HG03571 (cell line): Measurements from ENCODE around the gene FAM110A.
"Not testable (repeated sequence)": the region's sequence is repeated elsewhere in the genome, so short reads cannot be mapped to it uniquely, and the experiment has no call there.

ENCODE experiments used
- ATAC-seq: cut with Tn5 transposase; IDR thresholded peaks from one replicate; pipeline ENCODE4 v1.9.1; 2021; ENCODE audit not compliant: unreplicated experiment

FAM110A gene

GRCh38 chr20:822651-823573, 10.6 kb upstream of the FAM110A start:
- ATAC-seq, result no peak

- ATAC-seq, result no peak
These were observed 10.0 kb upstream of the FAM110A start for GRCh38 chr20:823574-823902.

DNA sequence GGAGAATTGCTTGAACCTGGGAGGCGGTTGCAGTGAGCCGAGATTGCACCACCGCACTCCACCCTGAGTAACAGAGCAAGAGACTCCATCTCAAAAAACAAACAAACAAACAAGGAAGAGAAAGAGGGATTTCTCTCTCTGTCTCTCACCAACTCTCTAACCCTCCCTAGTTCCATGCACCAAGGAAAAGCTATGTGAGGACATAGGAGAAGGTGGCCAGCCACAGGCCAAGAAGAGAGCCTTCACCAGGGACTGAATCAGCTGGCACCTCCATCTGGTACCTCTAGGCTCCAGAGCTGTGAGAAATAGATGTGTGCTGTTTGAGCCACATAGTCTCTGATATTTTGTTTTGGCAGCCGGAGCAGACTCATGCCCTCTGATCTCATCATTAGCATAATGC, 9.0 kb upstream of the FAM110A start:
- no peak for ATAC-seq

GRCh38 chr20:824916-825315, 8.6 kb upstream of the FAM110A start:
- no peak for ATAC-seq

- ATAC-seq, result no peak
These were observed 7.6 kb upstream of the FAM110A start for GRCh38 chr20:825710-826421.

DNA sequence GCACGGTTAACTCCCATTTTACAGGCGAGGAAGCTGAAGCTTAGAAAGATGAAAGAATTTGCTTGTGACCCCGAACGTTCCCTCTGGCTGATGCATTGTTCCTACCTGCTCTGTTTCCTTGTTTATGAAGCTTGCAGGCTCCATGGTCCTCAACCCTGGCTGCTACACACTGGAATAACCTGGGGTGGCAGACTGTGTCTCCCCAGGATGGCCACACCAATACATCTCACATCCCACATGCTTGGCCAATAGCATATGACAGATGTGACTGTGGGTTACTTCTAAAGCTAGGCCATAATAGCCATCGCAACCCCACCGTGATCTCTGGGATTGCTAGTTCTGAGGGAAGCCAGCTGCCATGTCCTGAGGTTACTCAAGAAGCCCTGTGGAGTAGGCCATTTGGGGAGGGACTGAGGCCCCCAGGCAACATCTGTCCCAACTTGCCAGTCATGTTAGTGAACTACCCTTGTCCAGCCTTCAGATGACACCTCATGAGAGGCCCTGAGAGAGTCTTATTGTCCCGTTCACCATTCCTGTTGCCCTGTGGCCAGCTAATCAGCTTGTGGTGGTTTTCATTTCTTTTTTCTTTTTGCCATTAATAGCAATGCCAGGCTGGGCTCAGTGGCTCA, 6.7 kb upstream of the FAM110A start:
- ATAC-seq, result no peak

- not testable (repeated sequence) for ATAC-seq
These were observed 5.5 kb upstream of the FAM110A start for GRCh38 chr20:827981-828380.

DNA sequence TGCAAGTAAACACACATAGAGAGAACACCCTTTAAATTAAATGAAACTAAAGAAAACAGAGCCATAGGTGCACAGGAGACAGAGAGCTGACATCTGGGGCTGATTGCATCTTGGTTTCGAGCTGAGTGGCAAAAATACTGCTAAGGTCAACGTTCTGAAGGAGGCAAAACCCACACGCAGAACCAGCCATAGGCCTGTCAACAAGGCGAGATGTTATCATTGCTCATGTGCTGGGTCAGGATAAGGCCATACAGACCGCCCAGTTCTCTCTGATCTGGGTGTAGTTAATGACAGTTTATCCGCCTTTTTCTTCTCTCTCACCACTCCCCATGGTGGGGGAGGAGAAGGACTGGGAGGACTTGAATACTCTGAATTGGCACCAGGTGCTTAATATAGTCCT, 4.5 kb upstream of the FAM110A start:
- no peak for ATAC-seq

GRCh38 chr20:829551-829950, 4.0 kb upstream of the FAM110A start:
- ATAC-seq, result no peak

DNA sequence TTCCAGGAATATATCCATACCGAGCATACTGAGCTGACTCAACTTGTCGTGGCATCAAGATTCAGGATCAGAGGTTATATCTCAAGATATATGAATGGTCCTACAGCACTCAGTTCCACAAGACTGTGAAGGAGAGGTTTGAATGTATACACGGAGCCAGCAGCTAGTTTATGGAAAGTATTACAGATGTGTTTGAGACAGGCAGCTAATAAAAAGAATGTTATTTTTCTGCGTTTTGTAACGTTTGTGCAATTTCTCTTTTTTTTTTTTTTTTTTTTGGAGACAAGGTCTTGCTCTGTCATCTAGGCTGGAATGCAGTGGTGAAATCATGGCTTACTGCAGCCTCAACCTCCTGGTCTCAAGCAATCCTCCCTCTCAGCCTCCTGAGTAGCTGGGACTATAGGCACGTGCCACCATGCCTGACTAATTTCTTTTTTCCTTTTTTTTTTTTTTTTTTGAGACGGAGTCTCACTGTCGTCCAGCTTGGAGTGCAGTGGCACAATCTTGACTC, 3.4 kb upstream of the FAM110A start:
- ATAC-seq, result no peak

DNA sequence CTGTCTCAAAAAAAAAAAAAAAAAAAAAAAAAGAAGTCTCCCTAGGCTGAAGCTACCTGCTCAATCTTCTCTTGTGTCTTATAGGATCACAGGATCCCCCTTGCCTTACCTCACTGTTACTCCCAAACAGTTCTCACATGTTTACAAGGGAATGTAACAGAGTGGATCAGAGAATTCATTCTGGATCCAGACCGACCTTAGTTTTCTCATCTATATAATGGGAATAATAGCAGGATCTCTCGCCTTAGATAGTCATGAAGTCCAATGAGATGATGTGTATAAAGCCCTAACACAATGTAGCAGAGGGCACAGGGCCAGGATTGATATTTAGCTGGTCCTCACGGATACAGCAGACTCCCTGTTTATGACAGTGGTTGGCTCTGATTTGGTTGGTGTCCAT, 2.3 kb upstream of the FAM110A start:
- no peak for ATAC-seq

GRCh38 chr20:831956-832355, 1.6 kb upstream of the FAM110A start:
- ATAC-seq, result no peak

DNA sequence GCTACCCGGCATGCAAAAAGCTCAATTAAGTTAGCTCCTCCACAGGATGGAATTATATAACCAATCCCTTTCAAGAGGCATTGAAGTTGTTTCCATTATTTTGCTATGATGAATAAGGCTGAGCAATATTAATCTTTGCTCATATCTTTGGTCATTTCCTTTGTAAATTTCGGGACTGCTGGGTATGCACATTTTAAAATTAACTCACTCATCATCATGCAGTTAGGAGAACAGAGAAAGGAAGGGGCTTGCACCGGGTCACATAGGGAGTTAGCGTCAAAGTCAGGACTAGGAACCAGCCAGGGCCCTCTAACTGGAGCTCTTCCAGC, 430 bp upstream of the FAM110A start:
- no peak for ATAC-seq

GRCh38 chr20:834151-834746, 734 bp downstream of the FAM110A start:
- ATAC-seq, result no peak

GRCh38 chr20:835608-836045, 2.1 kb downstream of the FAM110A start:
- no peak for ATAC-seq

DNA sequence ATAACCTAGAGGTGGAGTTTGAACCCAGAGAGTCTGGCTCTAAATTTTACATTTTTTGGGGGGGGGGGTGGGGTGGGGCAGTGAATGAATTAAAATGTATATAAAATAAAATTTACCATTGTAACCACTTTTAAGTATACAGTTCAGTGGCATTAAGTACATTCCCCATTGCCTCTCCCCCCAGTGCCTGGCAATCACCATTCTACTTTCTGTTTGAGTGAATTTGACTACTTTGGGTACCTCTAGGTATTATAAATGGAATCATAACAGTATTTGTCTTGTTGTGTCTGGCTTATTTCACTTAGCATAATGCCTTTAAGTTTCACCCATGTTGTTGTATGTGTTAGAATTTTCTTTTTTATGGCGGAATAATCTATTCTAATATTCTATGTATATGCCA, 2.7 kb downstream of the FAM110A start:
- ATAC-seq, result no peak

DNA sequence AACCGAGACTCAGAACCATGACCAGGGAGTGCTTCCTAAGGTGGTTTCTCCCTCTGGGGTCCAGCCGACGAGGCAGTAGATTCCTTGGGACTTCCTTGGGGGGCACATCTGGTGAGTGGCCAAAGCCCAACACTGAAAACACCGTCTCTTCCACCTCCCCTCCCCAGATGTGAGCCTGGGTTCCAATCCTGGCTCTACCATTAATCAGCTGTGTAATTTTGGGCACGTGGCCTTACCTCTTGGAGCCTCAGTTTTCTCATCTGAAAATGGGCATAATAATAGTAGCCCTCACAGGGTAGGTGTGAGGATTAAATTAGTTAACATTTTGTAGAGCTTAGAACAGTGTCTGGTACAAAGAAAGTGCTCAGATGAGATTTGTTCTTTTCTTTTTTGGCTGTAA, 5.5 kb downstream of the FAM110A start:
- no peak for ATAC-seq

GRCh38 chr20:839626-840025, 6.1 kb downstream of the FAM110A start:
- ATAC-seq, result no peak

DNA sequence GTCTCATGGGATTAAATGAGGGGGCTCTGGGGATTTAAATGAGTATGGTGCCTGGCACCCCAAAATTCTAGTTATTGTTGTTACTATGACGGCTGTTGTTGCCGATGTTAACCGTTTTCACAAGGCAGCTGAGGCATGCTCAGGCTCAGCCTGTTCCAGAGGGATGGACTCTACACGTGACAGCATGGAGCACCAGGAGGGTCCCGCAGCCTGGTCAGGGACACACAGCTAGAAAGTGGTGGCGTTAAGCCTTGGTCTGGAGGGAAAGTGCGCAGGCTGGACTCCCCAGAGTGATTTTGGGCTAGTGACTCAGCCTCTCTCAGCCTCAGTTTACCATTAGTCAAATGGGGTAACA, 7.0 kb downstream of the FAM110A start:
- no peak for ATAC-seq

- no peak for ATAC-seq
These were observed 7.5 kb downstream of the FAM110A start for GRCh38 chr20:840858-841567.
